Measurements from ENCODE around the gene CIAO1. TPM values are rescaled to one million over a fixed set of nuclear protein-coding genes. Genes with fewer than 3 reads are reported as not detected.
"Not testable (repeated sequence)": the region's sequence is repeated elsewhere in the genome, so short reads cannot be mapped to it uniquely, and the experiment has no call there.

CIAO1 gene
- total RNA-seq, result 63.1 TPM
- long read RNA-seq, transcript CIAO1-203 (7 exons, 1,533 nt), result major isoform, 208 of 248 reads
- long read RNA-seq, partial matches to known transcripts, result 22 of 248 reads
- long read RNA-seq, other reads (novel, unspliced or antisense), result 18 of 248 reads

GRCh38 chr2:96265840-96266679 is at the start of gene CIAO1, which contains the start of gene TMEM127:
TSS of gene CIAO1 (plus strand) at chr2:96266225. CDS start at chr2:96266351, 126 bp downstream.
TSS of gene TMEM127 (minus strand) at chr2:96265997. CDS start at chr2:96265381, 616 bp downstream.
- intact Hi-C loops (cut with micrococcal nuclease), result no loop called here
- ATAC-seq, result peak; percentile 95

GRCh38 chr2:96218508-96219131 is 47.4 kb upstream of the CIAO1 start:
- ATAC-seq, result no peak
- DNase-seq, result no peak
- intact Hi-C loops (cut with micrococcal nuclease), result no loop called here

More at GRCh38 chr2:96265840-96266679, at the start of gene CIAO1, which contains the start of gene TMEM127:
- peak; percentile 99 for DNase-seq

- DNase-seq; intact Hi-C loops (cut with micrococcal nuclease); ATAC-seq: not testable (repeated sequence)
These were observed 46.1 kb upstream of the CIAO1 start for GRCh38 chr2:96219959-96220358.

- intact Hi-C loops (cut with micrococcal nuclease); DNase-seq; ATAC-seq: not testable (repeated sequence)
These were observed 44.9 kb upstream of the CIAO1 start for GRCh38 chr2:96221106-96221505.

- intact Hi-C loops (cut with micrococcal nuclease), result no loop called here
- no peak for ATAC-seq
- DNase-seq, result no peak
These were observed 41.0 kb upstream of the CIAO1 start for GRCh38 chr2:96225016-96225533.

- DNase-seq (no peak), ATAC-seq (no peak)
- intact Hi-C loops (cut with micrococcal nuclease), result no loop called here
These were observed 34.7 kb upstream of the CIAO1 start for GRCh38 chr2:96231316-96231715.

- intact Hi-C loops (cut with micrococcal nuclease), result no loop called here
- ATAC-seq, result no peak
- no peak for DNase-seq
These were observed 32.6 kb upstream of the CIAO1 start for GRCh38 chr2:96233436-96233835.

- intact Hi-C loops (cut with micrococcal nuclease), result no loop called here
- no peak for DNase-seq
These were observed 32.1 kb upstream of the CIAO1 start for GRCh38 chr2:96233880-96234316.

GRCh38 chr2:96236882-96237281 is 29.1 kb upstream of the CIAO1 start:
- DNase-seq, result no peak
- ATAC-seq, result no peak
- intact Hi-C loops (cut with micrococcal nuclease), result no loop called here

More at GRCh38 chr2:96233880-96234316, 32.1 kb upstream of the CIAO1 start:
- no peak for ATAC-seq

- ATAC-seq, result no peak
- intact Hi-C loops (cut with micrococcal nuclease), result no loop called here
- no peak for DNase-seq
These were observed 27.8 kb upstream of the CIAO1 start for GRCh38 chr2:96238266-96238665.

- DNase-seq (no peak), ATAC-seq (no peak)
- intact Hi-C loops (cut with micrococcal nuclease), result no loop called here
These were observed 26.9 kb upstream of the CIAO1 start for GRCh38 chr2:96239091-96239490.

GRCh38 chr2:96239745-96240264 is 26.2 kb upstream of the CIAO1 start:
- no peak for DNase-seq
- ATAC-seq, result peak; percentile 64
- intact Hi-C loops (cut with micrococcal nuclease), result no loop called here

GRCh38 chr2:96240341-96241038 is 25.5 kb upstream of the CIAO1 start:
- ATAC-seq, result peak; percentile 77
- DNase-seq, result no peak
- intact Hi-C loops (cut with micrococcal nuclease), result no loop called here

GRCh38 chr2:96241227-96241626 is 24.8 kb upstream of the CIAO1 start:
- DNase-seq (no peak), ATAC-seq (no peak)
- intact Hi-C loops (cut with micrococcal nuclease), result no loop called here

GRCh38 chr2:96241900-96242611 is 24.0 kb upstream of the CIAO1 start:
- intact Hi-C loops (cut with micrococcal nuclease), result no loop called here
- ATAC-seq (peak; percentile 52), DNase-seq (no peak)

- ATAC-seq (no peak), DNase-seq (no peak)
- intact Hi-C loops (cut with micrococcal nuclease), result no loop called here
These were observed 22.2 kb upstream of the CIAO1 start for GRCh38 chr2:96243843-96244242.

GRCh38 chr2:96245609-96246390 is 20.2 kb upstream of the CIAO1 start:
- DNase-seq, result no peak
- no peak for ATAC-seq
- intact Hi-C loops (cut with micrococcal nuclease), result no loop called here

GRCh38 chr2:96247009-96247408 is 19.0 kb upstream of the CIAO1 start:
- ATAC-seq (no peak), DNase-seq (no peak)
- intact Hi-C loops (cut with micrococcal nuclease), result no loop called here

Measured in left ventricle myocardium superior (tissue), 1 donor.